Lung (tissue), 12 donors: ENCODE measurements around the gene RBKS. TPM values are rescaled to one million over a fixed set of nuclear protein-coding genes. Genes with fewer than 3 reads are reported as not detected.

ENCODE experiments used
- ATAC-seq: fragments of 200-7000 bp; cut with Tn5 transposase; one replicate; pipeline ENCODE4 v1.9.1; 2020; ENCODE audit warnings: moderate number of reproducible peaks; ENCODE audit not compliant: insufficient read depth, low FRiP score
- DNase-seq, 3 donors: peaks; one replicate each; pipeline ENCODE4 v3.0.0-alpha.2; 2013 to 2017
- H3K27ac ChIP-seq, 2 donors: one replicate each; pipeline ENCODE4 v1.5.1; 2013; ENCODE audit warnings: mild to moderate bottlenecking in 2 of 2, moderate library complexity in 2 of 2, control low read depth in 1 of 2, inconsistent platforms in 1 of 2, low read depth in 1 of 2, low read length in 1 of 2
- H3K27me3 ChIP-seq, 3 donors: one replicate each; pipeline ENCODE4 v1.5.1; 2013; ENCODE audit warnings: low read length in 2 of 3; ENCODE audit not compliant: control insufficient read depth in 3 of 3, insufficient read depth in 3 of 3
- H3K36me3 ChIP-seq, 4 donors: one replicate each; pipeline ENCODE4 v1.5.1; 2013; ENCODE audit warnings: low read length in 4 of 4, mild to moderate bottlenecking in 1 of 4, moderate library complexity in 1 of 4; ENCODE audit not compliant: control insufficient read depth in 4 of 4, insufficient read depth in 4 of 4
- H3K4me1 ChIP-seq, 5 donors: one replicate each; pipeline ENCODE4 v1.5.1; 2013; ENCODE audit warnings: low read length in 5 of 5, mild to moderate bottlenecking in 2 of 5, moderate library complexity in 1 of 5; ENCODE audit not compliant: control insufficient read depth in 5 of 5, insufficient read depth in 5 of 5
- H3K4me3 ChIP-seq: one replicate; pipeline ENCODE4 v1.5.1; 2013; ENCODE audit warnings: mild to moderate bottlenecking, control low read depth, moderate library complexity
- H3K9ac ChIP-seq, 2 donors: one replicate each; pipeline ENCODE4 v1.5.1; 2013; ENCODE audit warnings: low read length in 2 of 2, control low read depth in 1 of 2; ENCODE audit not compliant: insufficient read depth in 1 of 2
- H3K9me3 ChIP-seq, 4 donors: one replicate each; pipeline ENCODE4 v1.5.1; 2013; ENCODE audit warnings: low read length in 3 of 4, mild to moderate bottlenecking in 1 of 4, moderate library complexity in 1 of 4; ENCODE audit not compliant: control insufficient read depth in 4 of 4, insufficient read depth in 3 of 4
- CTCF ChIP-seq: IDR thresholded peaks from 2 replicates; pipeline ENCODE4 v1.5.1; 2012; ENCODE audit warnings: mild to moderate bottlenecking; ENCODE audit errors: control extremely low read depth, extremely low read depth
- WGBS, 2 donors: extraction: QIAGEN DNeasy Blood & Tissue Kit; methylation state at CpG; one replicate each; pipeline ENCODE4 v1.1.7; 2013; 5-methylcytosine and 5-hydroxymethylcytosine counted together
- polyA plus RNA-seq, 2 donors: library from polyadenylated mRNA; stranded (reverse); fragments of 200-250 nt; gene quantifications; one replicate each; pipeline ENCODE4 v1.2.1, GENCODE V29; 2013
- total RNA-seq, 2 donors: library from RNA; depleted of rRNA in 1 of 2; stranded (reverse); fragments of >200 nt in 1 of 2; gene quantifications; one replicate each; pipeline ENCODE4 v1.2.1, GENCODE V29; 2014 to 2021
- donor health status: control.
- donor health status: control.
- donor health status: Bipolar disorder and iron deficiency.
- donor health status: healthy.
- donor health status: DM: yes; HTN: yes; CAD: no.

The RBKS gene
- total and polyA plus RNA-seq, 4 donors = 3.9 to 5.1 (median 4.9) TPM

DNA sequence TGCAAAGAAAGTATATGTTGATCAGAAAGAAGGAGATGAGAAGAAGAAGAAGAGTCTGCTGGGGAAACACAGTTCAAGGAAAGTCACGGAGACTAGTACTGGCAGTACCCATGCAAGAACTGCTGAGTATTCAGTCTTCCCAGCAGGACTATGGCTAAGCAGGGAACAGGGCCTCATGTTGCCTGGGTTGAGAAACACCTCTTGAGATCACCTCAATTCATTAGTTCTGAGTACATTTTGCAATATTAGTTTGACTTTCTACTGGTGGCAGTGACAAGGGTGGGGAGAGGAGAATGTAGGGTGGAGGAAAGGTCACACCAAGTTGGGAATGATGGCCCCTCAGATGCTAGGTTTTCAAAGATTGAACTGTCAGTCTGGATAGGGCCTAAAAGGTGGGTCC lies 68.1 kb downstream of the RBKS start:
- Histone ChIP-seq H3K27ac (peak overlapping the region in 1 of 2 donors; percentile 18), H3K4me3 (no peak overlapping the region), H3K9me3 (no peaks in the 10 kb centered on the region), H3K9ac (no peak overlapping the region), H3K27me3 (no peaks in the 10 kb centered on the region), H3K36me3 (no peaks in the 10 kb centered on the region), H3K4me1 (peaks cover 0 to 3% (median 0%) of the 10 kb centered on the region in 5 donors)
- DNase-seq (no peak), ATAC-seq (peak; percentile 53)
- no peak for TF ChIP-seq CTCF
- 75 to 92% methylated on average over 1 of the region's 1 CpG for WGBS, 2 donors

- Histone ChIP-seq H3K27ac (no peak overlapping the region), H3K4me1 (peaks cover 0 to 1% (median 0%) of the 10 kb centered on the region in 5 donors), H3K36me3 (no peaks in the 10 kb centered on the region), H3K9ac (no peak overlapping the region), H3K4me3 (no peak overlapping the region), H3K9me3 (peaks cover 0 to 3% (median 0%) of the 10 kb centered on the region in 4 donors), H3K27me3 (no peaks in the 10 kb centered on the region)
- ATAC-seq = no peak
- 96 to 98% methylated on average over 4 of the region's 4 CpGs for WGBS, 2 donors
- no peak for TF ChIP-seq CTCF
- DNase-seq = no peak
These were observed 74.2 kb downstream of the RBKS start for GRCh38 chr2:27815860-27816438.

DNA sequence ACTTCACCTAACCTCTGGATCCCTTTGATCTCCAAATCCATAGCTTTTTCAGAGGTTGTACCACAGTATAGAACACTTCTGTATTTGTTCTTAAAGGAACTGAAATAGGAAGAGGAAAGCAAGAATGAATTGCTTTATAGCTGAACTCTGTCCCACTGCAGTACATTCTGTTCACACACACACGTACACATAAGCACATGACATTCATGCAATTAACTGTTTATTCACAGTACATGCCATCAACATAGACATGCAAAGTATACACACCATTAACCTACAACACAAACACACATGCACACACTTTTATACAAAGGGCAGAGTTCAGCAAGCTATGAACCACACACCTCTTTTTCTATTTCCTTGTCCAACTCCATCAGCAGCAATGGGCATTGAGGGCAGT lies 75.4 kb downstream of the RBKS start:
- H3K36me3 ChIP-seq = no peaks in the 10 kb centered on the region
- TF ChIP-seq CTCF = no peak
- no peak overlapping the region for H3K9ac ChIP-seq
- DNase-seq (no peak), ATAC-seq (no peak)
- H3K4me1 ChIP-seq = peaks cover 0 to 1% (median 0%) of the 10 kb centered on the region in 5 donors
- H3K9me3 ChIP-seq = peaks cover 0 to 3% (median 0%) of the 10 kb centered on the region in 4 donors
- 21 to 60% methylated on average over 1 of the region's 1 CpG for WGBS, 2 donors
- H3K4me3 ChIP-seq = no peak overlapping the region
- H3K27ac ChIP-seq = no peak overlapping the region
- H3K27me3 ChIP-seq = no peaks in the 10 kb centered on the region

DNA sequence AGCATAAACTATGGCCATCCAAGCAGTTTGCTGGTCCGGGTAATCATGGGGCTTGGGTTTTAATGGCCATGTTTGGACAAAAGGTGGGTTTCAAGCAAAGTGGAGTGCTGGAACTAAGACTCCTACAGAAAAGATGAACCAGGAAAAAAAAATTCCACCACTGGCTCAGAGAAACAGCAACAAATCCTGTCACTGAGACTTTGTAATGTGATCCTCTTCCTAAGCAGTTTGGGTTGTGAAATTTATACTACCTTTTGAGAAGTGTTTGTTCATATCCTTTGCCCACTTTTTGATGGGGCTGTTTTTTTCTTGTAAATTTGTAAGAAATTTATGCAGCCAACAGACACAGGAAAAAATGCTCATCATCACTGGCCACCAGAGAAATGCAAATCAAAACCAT lies 78.4 kb downstream of the RBKS start:
- TF ChIP-seq CTCF = no peak
- WGBS, 2 donors = 100% methylated on average over 1 of the region's 1 CpG
- no peak for ATAC-seq

More for the DNA sequence above, 78.4 kb downstream of the RBKS start:
- Histone ChIP-seq H3K4me1 (peaks cover 0 to 4% (median 0%) of the 10 kb centered on the region in 5 donors), H3K4me3 (no peak overlapping the region), H3K9me3 (peaks cover 0 to 3% (median 0%) of the 10 kb centered on the region in 4 donors), H3K27me3 (no peaks in the 10 kb centered on the region), H3K9ac (no peak overlapping the region), H3K36me3 (no peaks in the 10 kb centered on the region), H3K27ac (no peak overlapping the region)
- no peak for DNase-seq
